Astrocyte (in vitro differentiated cells and primary cell): ENCODE results near the gene SMOC2.

Experiments used
- EZH2 ChIP-seq: IDR thresholded peaks from 2 replicates; pipeline ENCODE4 v1.6.1; 2012; ENCODE audit warnings: mild to moderate bottlenecking, low read length, inconsistent platforms; ENCODE audit not compliant: insufficient read depth
- TF ChIP-seq, protein P1 (sequence below): IDR thresholded peaks from 2 replicates; pipeline ENCODE4 v1.5.1; 2011; ENCODE audit warnings: low read depth, mild to moderate bottlenecking, inconsistent platforms, low read length, moderate library complexity; ENCODE audit not compliant: insufficient read depth

DNA sequence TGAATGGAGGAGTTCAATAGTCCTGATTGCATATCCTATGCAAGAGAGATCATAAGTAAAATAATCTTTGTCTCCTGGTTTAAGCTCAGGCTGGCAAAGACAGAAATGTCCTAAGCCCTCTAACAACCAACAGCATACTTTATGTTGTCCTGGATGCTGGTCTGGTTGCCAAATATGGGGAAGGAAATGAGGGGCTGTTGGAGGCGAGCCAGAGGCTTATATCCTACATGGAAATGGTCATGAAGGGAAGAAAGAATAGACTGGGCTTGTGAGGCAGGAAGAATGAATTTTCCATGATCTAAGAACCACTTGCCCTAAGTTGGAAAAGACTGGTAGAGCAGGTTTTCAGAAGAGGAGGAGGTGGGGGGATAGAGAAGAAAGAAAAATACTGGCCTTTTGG lies 237.1 kb downstream of the SMOC2 start:
- TF ChIP-seq, protein P1, sequence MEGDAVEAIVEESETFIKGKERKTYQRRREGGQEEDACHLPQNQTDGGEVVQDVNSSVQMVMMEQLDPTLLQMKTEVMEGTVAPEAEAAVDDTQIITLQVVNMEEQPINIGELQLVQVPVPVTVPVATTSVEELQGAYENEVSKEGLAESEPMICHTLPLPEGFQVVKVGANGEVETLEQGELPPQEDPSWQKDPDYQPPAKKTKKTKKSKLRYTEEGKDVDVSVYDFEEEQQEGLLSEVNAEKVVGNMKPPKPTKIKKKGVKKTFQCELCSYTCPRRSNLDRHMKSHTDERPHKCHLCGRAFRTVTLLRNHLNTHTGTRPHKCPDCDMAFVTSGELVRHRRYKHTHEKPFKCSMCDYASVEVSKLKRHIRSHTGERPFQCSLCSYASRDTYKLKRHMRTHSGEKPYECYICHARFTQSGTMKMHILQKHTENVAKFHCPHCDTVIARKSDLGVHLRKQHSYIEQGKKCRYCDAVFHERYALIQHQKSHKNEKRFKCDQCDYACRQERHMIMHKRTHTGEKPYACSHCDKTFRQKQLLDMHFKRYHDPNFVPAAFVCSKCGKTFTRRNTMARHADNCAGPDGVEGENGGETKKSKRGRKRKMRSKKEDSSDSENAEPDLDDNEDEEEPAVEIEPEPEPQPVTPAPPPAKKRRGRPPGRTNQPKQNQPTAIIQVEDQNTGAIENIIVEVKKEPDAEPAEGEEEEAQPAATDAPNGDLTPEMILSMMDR, result no peak
- no peak for TF ChIP-seq EZH2
